ENCODE results near the gene VAV3.

DNA sequence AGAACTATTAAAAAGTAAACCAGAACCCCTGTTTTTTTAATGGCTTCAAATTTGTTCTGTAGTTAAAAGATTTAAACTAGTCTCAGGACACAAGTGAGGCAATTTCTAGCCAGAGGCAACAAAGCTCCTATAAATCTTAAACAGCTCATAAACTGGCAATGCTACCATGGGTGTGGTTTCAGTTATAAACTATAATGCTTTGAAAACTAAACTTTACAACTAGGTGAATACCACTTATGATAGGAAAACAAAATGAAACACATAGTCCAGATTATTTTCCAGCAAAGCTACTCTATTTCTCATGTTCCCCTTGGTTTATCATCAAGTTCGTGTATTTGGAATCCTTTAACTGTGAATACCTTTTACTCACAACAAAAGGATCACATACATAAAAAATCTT is 282.5 kb downstream of the VAV3 start:
- TF ChIP-seq, protein P1, sequence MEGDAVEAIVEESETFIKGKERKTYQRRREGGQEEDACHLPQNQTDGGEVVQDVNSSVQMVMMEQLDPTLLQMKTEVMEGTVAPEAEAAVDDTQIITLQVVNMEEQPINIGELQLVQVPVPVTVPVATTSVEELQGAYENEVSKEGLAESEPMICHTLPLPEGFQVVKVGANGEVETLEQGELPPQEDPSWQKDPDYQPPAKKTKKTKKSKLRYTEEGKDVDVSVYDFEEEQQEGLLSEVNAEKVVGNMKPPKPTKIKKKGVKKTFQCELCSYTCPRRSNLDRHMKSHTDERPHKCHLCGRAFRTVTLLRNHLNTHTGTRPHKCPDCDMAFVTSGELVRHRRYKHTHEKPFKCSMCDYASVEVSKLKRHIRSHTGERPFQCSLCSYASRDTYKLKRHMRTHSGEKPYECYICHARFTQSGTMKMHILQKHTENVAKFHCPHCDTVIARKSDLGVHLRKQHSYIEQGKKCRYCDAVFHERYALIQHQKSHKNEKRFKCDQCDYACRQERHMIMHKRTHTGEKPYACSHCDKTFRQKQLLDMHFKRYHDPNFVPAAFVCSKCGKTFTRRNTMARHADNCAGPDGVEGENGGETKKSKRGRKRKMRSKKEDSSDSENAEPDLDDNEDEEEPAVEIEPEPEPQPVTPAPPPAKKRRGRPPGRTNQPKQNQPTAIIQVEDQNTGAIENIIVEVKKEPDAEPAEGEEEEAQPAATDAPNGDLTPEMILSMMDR (IDR thresholded peaks at IDR 0.05), result no peak
- TF ChIP-seq POLR2A (IDR thresholded peaks at IDR 0.05), result no peak
